ENCODE results near the gene PIK3CB. TPM values are rescaled to one million over a fixed set of nuclear protein-coding genes. Genes with fewer than 3 reads are reported as not detected.

The PIK3CB gene
- total RNA-seq, 1 experiment from 2014 or later: 35.6 TPM

DNA sequence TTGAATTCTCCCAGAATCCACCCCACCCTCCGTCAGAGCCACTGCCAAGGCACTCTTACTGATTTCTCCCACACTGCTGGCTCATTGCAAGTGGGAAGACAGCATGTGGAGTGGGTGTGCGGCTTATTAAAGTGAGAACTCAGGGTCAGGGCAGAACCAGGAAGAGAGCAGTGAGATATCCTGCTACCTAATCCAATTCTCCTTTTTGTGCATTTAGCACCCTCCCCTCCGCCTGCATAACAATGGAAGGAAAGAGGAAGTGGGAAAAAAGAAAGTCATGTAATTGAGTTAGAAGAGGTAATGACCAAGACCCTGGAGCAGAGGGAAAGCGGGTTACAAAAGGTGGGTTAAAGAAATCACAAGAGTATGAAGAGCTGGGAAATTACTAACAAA, 27.8 kb upstream of the PIK3CB start:
- Histone ChIP-seq H3K4me2 (ENCODE audit: insufficient read depth, insufficient read length, low read length) (peak overlapping the region; percentile 36), H2BK20ac (ENCODE audit: low read depth, low read length, poor library complexity, severe bottlenecking) (no peak overlapping the region), H4K8ac (replicated peaks; ENCODE audit: insufficient read length, low read depth, low read length) (no peak overlapping the region), H4K91ac (ENCODE audit: insufficient read length, low read depth, low read length) (no peak overlapping the region), H3K27me3 (ENCODE audit: insufficient read depth, low read length) (no peaks in the 10 kb centered on the region), H2AFZ (ENCODE audit: low read length) (no peak overlapping the region), H3K79me1 (ENCODE audit: insufficient read depth, low read depth, low read length, poor library complexity, severe bottlenecking) (no peaks in the 10 kb centered on the region), H3K18ac (ENCODE audit: insufficient read length, low read depth, low read length) (peak overlapping the region; percentile 48), H4K5ac (ENCODE audit: insufficient read length, low read depth, low read length) (no peak overlapping the region), H3K23me2 (ENCODE audit: insufficient read length, low read depth, low read length, poor library complexity, severe bottlenecking) (peaks cover 5% of the 10 kb centered on the region), H2BK12ac (ENCODE audit: insufficient read length, low read depth, low read length) (no peak overlapping the region), H3K23ac (ENCODE audit: insufficient read length, low read depth, low read length) (no peak overlapping the region), H2BK15ac (ENCODE audit: low read depth, low read length) (no peak overlapping the region), H3K27ac (ENCODE audit: insufficient read length, low read depth, low read length) (peak overlapping the region; percentile 61), H3K9me3 (ENCODE audit: control insufficient read depth, low read depth, low read length) (no peaks in the 10 kb centered on the region), H2AK5ac (ENCODE audit: insufficient read length, low read length) (no peak overlapping the region), H2BK5ac (ENCODE audit: insufficient read length, low read length) (no peak overlapping the region), H3K56ac (ENCODE audit: insufficient read length, low read depth, low read length) (no peak overlapping the region), H3K9ac (ENCODE audit: extremely low read depth, insufficient read length, low read length) (no peak overlapping the region), H3K79me2 (ENCODE audit: insufficient read depth, low read length) (no peaks in the 10 kb centered on the region), H3K4me1 (ENCODE audit: insufficient read depth, low read length) (peaks cover 19% of the 10 kb centered on the region; the same call in 1 of the 2 replicates), H3K14ac (ENCODE audit: insufficient read depth, low read length) (peak overlapping the region; percentile 1; the same call in 1 of the 2 replicates), H4K20me1 (ENCODE audit: control insufficient read depth, insufficient read depth, insufficient read length) (no peaks in the 10 kb centered on the region), H3T11ph (ENCODE audit: low read length) (no peak overlapping the region), H2BK120ac (ENCODE audit: low read depth, low read length, poor library complexity, severe bottlenecking) (peak overlapping the region; percentile 88), H3K4ac (ENCODE audit: low read depth, low read length) (no peak overlapping the region)
- Mint-ChIP-seq H3K27me3 (ENCODE audit: low read depth) (no peaks in the 10 kb centered on the region; the same call in 1 of the 2 replicates), H3K4me1 (peaks cover 35 to 38% of the 10 kb centered on the region in 2 experiments), H3K36me3 (ENCODE audit: insufficient read depth in 1 of 3, low read depth in 3 of 3) (no peaks in the 10 kb centered on the region), H3K4me3 (peak overlapping the region; percentile 43 to 62), H3K9me3 (no peaks in the 10 kb centered on the region), H3K27ac (peak overlapping the region; percentile 73 to 97 (median 95))
- peak; percentile 56 for DNase-seq
- no CpG with 5 or more reads among the region's 4 CpGs for WGBS (ENCODE audit: extremely low coverage, insufficient read length, low lambda C conversion rate)
- no peak for TF ChIP-seq CTCF (conservative IDR thresholded peaks at IDR 0.05)
